Urothelium cell line (cell line): ENCODE results near the gene ARF6.
"Not testable (repeated sequence)": the region's sequence is repeated elsewhere in the genome, so short reads cannot be mapped to it uniquely, and the experiment has no call there.

Experiments
- DNase-seq: peaks from one replicate; pipeline ENCODE4 v3.0.0; 2011; ENCODE audit warnings: low spot score, mixed read lengths
- FAIRE-seq: peaks from 2 replicates; lab custom pipeline; 2011; peaks lifted over from hg19 to GRCh38; lab: Jason Lieb, UNC

ARF6 gene

DNA sequence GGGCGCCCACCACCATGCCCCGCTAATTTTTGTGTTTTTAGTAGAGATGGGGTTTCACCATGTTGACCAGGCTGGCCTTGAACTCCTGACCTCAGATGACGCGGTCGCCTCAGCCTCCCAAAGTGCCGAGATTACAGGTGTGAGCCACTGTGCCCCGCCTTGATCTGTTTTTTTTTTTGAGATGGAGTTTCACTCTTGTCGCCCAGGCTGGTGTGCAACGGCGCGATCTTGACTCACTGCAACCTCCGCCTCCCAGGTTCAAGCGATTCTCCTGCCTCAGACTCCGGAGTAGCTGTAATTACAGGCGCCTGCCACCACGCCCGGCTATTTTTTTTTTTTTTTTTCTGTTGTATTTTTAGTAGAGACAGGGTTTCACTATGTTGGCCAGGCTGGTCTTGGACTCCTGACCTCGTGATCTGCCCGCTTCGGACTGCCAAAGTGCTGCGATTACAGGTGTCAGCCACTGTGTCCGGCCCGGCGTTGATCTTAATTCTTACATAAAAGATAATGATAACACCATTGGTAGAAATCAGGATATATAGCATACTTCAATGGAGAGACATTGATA lies 9.9 kb downstream of the ARF6 start:
- FAIRE-seq, result not testable (repeated sequence)

DNA sequence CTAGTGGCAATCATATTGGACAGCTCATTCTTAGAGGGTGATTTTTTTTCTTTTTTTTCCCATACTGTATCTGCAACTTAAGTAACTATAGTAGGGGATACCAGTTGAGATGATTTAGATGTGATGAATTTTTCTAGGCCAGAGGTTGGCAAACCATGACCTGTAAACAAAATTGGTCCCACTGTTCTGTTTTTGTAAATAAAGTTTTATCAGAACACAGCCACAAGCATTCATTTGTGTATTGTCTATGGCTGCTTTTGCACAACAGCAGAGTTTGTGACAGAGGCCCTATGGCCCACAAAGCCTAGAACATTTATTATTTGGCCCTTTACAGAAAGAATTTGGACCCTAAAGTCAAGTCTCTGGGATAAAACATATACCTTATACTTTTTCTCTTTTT lies 11.4 kb downstream of the ARF6 start:
- DNase-seq (no peak), FAIRE-seq (peak; percentile 53)

More for the DNA sequence above, 9.9 kb downstream of the ARF6 start:
- DNase-seq, result not testable (repeated sequence)

DNA sequence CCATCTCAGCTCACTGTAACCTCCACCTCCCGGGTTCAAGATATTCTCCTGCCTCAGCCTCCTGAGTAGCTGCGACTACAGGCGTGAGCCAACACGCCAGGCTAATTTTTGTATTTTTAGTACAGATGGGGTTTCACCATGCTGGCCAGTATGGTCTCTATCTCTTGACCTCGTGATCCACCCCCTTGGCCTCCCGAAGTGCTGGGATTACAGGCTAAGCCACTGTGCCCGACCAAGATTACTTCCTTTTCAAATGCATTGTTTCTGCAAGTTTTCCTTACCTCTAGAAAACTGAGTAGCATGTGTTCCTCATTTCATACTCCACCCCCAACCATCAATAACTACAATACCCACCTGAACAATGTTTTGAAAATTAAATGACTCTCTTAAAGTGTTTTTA lies 13.1 kb downstream of the ARF6 start:
- no peak for DNase-seq

GRCh38 chr14:49907186-49907585 lies 14.3 kb downstream of the ARF6 start:
- DNase-seq (no peak), FAIRE-seq (peak; percentile 81)

More for the DNA sequence above, 13.1 kb downstream of the ARF6 start:
- no peak for FAIRE-seq

DNA sequence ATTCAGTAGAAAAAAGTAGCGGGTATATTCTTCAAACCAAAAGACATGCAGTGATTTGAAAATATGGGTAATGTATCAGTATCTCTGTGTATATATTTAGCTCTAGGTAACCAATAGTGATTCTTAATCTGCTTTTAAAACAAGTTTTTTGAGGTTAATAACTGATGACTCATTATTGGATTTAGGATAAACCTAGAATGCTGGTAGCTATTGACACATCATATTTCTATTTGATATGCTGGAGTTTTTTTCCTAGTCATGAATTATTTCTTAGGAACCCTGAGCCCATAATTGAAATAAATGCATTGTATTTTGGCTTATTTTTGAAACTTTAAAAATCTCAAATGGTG lies 15.5 kb downstream of the ARF6 start:
- FAIRE-seq (no peak), DNase-seq (no peak)

GRCh38 chr14:49909016-49909415 lies 16.1 kb downstream of the ARF6 start:
- DNase-seq (no peak), FAIRE-seq (no peak)

- peak; percentile 46 for FAIRE-seq
- DNase-seq, result no peak
Measured at GRCh38 chr14:49915085-49915484, 22.2 kb downstream of the ARF6 start.

- DNase-seq (no peak), FAIRE-seq (no peak)
Measured at GRCh38 chr14:49918706-49919105, 25.8 kb downstream of the ARF6 start.

- FAIRE-seq (peak; percentile 17), DNase-seq (no peak)
Measured at GRCh38 chr14:49919825-49920659, 27.2 kb downstream of the ARF6 start.

- FAIRE-seq, result no peak
Measured at GRCh38 chr14:49920935-49921334, 28.1 kb downstream of the ARF6 start.

DNA sequence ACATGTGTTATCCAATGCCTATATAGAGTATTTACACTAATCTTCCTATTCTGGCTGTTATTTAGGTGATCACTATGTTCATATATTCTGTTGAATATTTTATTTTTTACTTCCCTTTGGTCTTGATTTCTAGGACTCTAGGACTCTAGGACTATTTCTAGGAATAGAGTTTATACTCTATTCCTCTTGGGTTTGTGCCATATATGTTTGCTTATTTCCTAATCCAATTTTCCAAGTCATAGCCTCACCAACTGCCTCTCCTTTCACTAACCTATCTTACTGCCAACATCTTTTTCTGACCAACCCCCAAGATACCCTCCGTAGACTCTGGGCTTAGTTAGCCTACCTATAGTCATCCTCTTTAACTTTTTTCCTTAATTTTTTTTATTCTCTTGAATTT lies 28.5 kb downstream of the ARF6 start:
- DNase-seq (no peak), FAIRE-seq (no peak)

More at GRCh38 chr14:49920935-49921334, 28.1 kb downstream of the ARF6 start:
- DNase-seq, result no peak

DNA sequence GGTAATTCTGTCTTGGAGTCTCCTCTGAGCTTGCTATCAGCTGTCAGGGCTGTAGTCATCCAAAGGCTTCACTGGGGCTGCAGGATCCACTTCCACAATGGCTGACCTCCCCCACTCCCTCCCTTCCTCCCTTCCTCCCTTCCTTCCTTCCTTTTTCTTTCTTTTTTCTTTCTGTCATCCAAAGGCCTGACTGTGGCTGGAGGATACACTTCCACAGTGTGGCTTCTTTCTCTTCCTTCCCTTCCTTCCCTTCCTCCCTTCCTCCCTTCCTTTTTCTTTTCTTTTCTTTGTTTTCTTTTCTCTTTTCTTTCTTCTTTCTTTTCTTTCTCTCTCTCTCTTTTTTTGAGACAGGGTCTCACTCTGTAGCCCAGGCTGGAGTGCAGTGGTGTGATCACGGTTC lies 30.6 kb downstream of the ARF6 start:
- FAIRE-seq (no peak), DNase-seq (no peak)

- DNase-seq, result no peak
- FAIRE-seq, result no peak
Measured at GRCh38 chr14:49923881-49924280, 31.0 kb downstream of the ARF6 start.

- peak; percentile 5 for FAIRE-seq
- no peak for DNase-seq
Measured at GRCh38 chr14:49924852-49925251, 32.0 kb downstream of the ARF6 start.

- DNase-seq (no peak), FAIRE-seq (no peak)
Measured at GRCh38 chr14:49926803-49927202, 33.9 kb downstream of the ARF6 start.

- no peak for DNase-seq
- FAIRE-seq, result no peak
Measured at GRCh38 chr14:49928015-49928414, 35.1 kb downstream of the ARF6 start.

GRCh38 chr14:49930720-49931119 lies 37.8 kb downstream of the ARF6 start:
- DNase-seq, result no peak
- FAIRE-seq, result no peak

GRCh38 chr14:49931523-49931922 lies 38.6 kb downstream of the ARF6 start:
- no peak for FAIRE-seq
- no peak for DNase-seq

GRCh38 chr14:49933128-49933527 lies 40.2 kb downstream of the ARF6 start:
- FAIRE-seq (no peak), DNase-seq (no peak)

DNA sequence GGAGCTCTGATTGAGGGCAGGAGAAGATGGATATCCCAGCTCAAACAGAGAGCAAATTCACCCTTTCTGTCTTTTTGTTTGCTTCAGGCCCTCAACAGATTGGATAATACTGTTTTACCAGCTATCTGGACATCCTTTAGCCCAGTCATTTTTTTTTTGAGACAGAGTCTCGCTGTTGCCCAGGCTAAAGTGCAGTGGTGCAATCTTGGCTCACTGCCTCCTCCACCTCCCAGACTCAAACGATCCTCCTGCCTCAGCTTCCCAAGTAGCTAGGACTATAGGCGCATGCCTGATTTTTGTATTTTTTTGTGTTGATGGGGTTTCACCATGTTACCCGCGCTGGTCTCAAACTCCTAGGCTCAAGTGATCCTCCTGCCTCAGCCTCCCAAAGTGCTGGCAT lies 40.8 kb downstream of the ARF6 start:
- no peak for DNase-seq
- no peak for FAIRE-seq

DNA sequence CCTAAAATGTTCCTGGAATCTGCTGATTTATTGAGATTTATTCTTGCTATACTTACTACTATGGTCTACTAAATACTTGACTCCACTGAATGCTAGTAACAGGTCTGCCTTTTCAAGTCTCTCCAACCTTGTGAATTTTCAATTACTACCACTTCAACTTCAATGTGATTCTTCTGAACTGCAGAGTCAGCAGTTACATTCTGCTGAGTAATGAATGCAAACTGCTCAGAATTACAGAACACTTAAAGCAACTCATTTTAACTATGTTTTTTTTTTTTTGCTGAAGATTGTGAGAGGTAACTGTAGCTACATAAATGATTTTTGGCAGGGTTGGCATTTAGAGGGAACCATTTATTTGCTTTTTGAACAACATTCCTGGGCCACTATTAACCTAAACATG lies 41.8 kb downstream of the ARF6 start:
- FAIRE-seq, result no peak
- DNase-seq, result no peak

DNA sequence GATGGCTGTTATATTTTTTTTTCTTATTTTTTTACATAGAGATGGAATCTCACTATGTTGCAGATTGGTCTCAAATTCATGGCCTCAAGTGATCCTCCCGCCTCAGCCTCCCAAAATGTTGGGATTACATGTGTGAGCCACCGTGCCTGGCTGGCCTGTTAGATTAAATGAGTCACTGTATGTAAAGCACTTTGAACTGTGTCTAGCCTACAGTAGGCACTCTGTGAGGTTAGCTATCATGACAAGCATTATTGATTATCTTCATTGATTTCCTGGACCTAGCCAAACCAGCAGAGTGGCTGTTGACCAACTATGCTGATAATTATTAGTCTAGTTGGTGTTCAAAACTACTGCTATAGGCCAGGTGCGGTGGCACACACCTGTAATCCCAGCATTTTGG lies 42.6 kb downstream of the ARF6 start:
- FAIRE-seq (no peak), DNase-seq (no peak)
